SK-N-SH (cell line): Measurements from ENCODE around the gene CTSZ. TPM values are rescaled to one million over a fixed set of nuclear protein-coding genes. Genes with fewer than 3 reads are reported as not detected.

Experiments
- CTCF ChIA-PET: fragments of 300-600, 350-600 bp; formaldehyde crosslinking; extraction: SDS; loops from one replicate; lab custom pipeline; 2021; lab: Yijun Ruan, JAX
- POLR2A ChIA-PET: fragments of 350-600 bp; sonication (Branson Sonifier 250); formaldehyde crosslinking; extraction: SDS; loops from one replicate; lab custom pipeline; 2020; ENCODE audit warnings: antibody characterized with exemption, inconsistent platforms; lab: Yijun Ruan, JAX
- DNase-seq: peaks from one replicate; pipeline ENCODE4 v3.0.0; 2012
- H2AFZ ChIP-seq: fragments of 200-600 bp; sonication (generic); 2 replicates; pipeline ENCODE4 v1.8.1; 2016; ENCODE audit warnings: antibody characterized with exemption, mild to moderate bottlenecking, low read depth
- H3F3A ChIP-seq: fragments of 200-600 bp; sonication (generic); replicated peaks from 2 replicates; pipeline ENCODE3; 2016; ENCODE audit warnings: antibody characterized with exemption, mild to moderate bottlenecking; ENCODE audit not compliant: insufficient read depth
- H3K27ac ChIP-seq, 2 experiments: fragments of 200-500 bp in 1 of 2; fragments of 200-600 bp in 1 of 2; sonication (Bioruptor generic) in 1 of 2; sonication (generic), shearing (Covaris generic) in 1 of 2; 2 replicates each; pipeline versions ENCODE4 v1.5.1 to v1.6.1; 2014 to 2016; ENCODE audit warnings: low read depth in 2 of 2, inconsistent platforms in 1 of 2, low read length in 1 of 2, mild to moderate bottlenecking in 1 of 2, mixed read lengths in 1 of 2
- H3K27me3 ChIP-seq: fragments of 200-600 bp; sonication (generic), shearing (Covaris generic); 2 replicates; pipeline ENCODE4 v1.6.1; 2016; ENCODE audit warnings: mixed run types; ENCODE audit not compliant: insufficient read depth
- H3K36me3 ChIP-seq, 2 experiments: fragments of 200-500 bp in 1 of 2; fragments of 200-600 bp in 1 of 2; sonication (Bioruptor generic) in 1 of 2; sonication (generic) in 1 of 2; replicated peaks in 1 of 2; 2 replicates each; pipeline versions ENCODE3 to v1.5.1; 2014 to 2016; ENCODE audit warnings: low read length in 1 of 2, mild to moderate bottlenecking in 1 of 2; ENCODE audit not compliant: insufficient read depth in 2 of 2, control insufficient read depth in 1 of 2
- H3K4me1 ChIP-seq, 2 experiments: fragments of 200-500 bp in 1 of 2; fragments of 200-600 bp in 1 of 2; sonication (Bioruptor generic) in 1 of 2; sonication (generic), shearing (Covaris generic) in 1 of 2; 2 replicates each; pipeline versions ENCODE4 v1.5.1 to v1.6.1; 2014 to 2016; ENCODE audit warnings: low read depth in 1 of 2, low read length in 1 of 2, mixed run types in 1 of 2; ENCODE audit not compliant: insufficient read depth in 2 of 2, control insufficient read depth in 1 of 2
- H3K4me2 ChIP-seq: fragments of 200-600 bp; sonication (generic), shearing (Covaris generic); 2 replicates; pipeline ENCODE4 v1.6.1; 2017; ENCODE audit warnings: mixed run types
- H3K4me3 ChIP-seq, 2 experiments: fragments of 200-500 bp in 1 of 2; fragments of 200-600 bp in 1 of 2; sonication (Bioruptor generic) in 1 of 2; sonication (generic), shearing (Covaris generic) in 1 of 2; 2 replicates each; pipeline versions ENCODE4 v1.5.1 to v1.8.1; 2014 to 2016; ENCODE audit warnings: low read depth in 2 of 2, inconsistent platforms in 1 of 2, low read length in 1 of 2, mild to moderate bottlenecking in 1 of 2, mixed read lengths in 1 of 2, moderate library complexity in 1 of 2
- H3K79me2 ChIP-seq: fragments of 200-600 bp; sonication (generic); 2 replicates; pipeline ENCODE4 v1.8.1; 2017; ENCODE audit warnings: mild to moderate bottlenecking; ENCODE audit not compliant: insufficient read depth
- H3K9ac ChIP-seq: fragments of 200-600 bp; sonication (generic); 2 replicates; pipeline ENCODE4 v1.6.1; 2017; ENCODE audit warnings: mixed run types
- H3K9me2 ChIP-seq: fragments of 200-600 bp; sonication (generic); 2 replicates; pipeline ENCODE4 v1.6.1; 2017; ENCODE audit warnings: mixed run types
- H3K9me3 ChIP-seq: fragments of 200-600 bp; sonication (generic); 2 replicates; pipeline ENCODE4 v1.6.1; 2017; ENCODE audit warnings: mixed run types, mild to moderate bottlenecking, moderate library complexity
- H4K20me1 ChIP-seq: fragments of 200-600 bp; sonication (generic); 2 replicates; pipeline ENCODE4 v1.6.1; 2017; ENCODE audit warnings: mild to moderate bottlenecking, mixed run types; ENCODE audit not compliant: insufficient read depth
- CTCF ChIP-seq: fragments of 200-600 bp; sonication (generic); IDR thresholded peaks from 2 replicates; pipeline ENCODE4 v1.6.1; 2017; ENCODE audit warnings: antibody characterized with exemption, mild to moderate bottlenecking, moderate library complexity
- ELF1 ChIP-seq: IDR thresholded peaks from 2 replicates; pipeline ENCODE4 v1.4.0; 2012
- EP300 ChIP-seq, 2 experiments: IDR thresholded peaks; 2 replicates each; pipeline versions ENCODE4 v1.4.0 to v1.6.1; 2012; ENCODE audit warnings: borderline replicate concordance in 1 of 2, low read depth in 1 of 2, low read length in 1 of 2
- FOXJ3 ChIP-seq: sonication (generic); formaldehyde crosslinking; IDR thresholded peaks from 2 replicates; pipeline ENCODE4 v1.5.1; 2020; ENCODE audit warnings: mild to moderate bottlenecking, missing genetic modification reagents
- GATA2 ChIP-seq: sonication (generic); formaldehyde crosslinking; IDR thresholded peaks from 2 replicates; pipeline ENCODE4 v1.5.0; 2020; ENCODE audit warnings: mild to moderate bottlenecking, missing genetic modification reagents
- MEF2A ChIP-seq: IDR thresholded peaks from 2 replicates; pipeline ENCODE4 v1.4.0; 2012; ENCODE audit warnings: low read depth, borderline replicate concordance
- NFIC ChIP-seq: IDR thresholded peaks from 2 replicates; pipeline ENCODE4 v1.4.0; 2012; ENCODE audit warnings: borderline replicate concordance
- REST ChIP-seq: IDR thresholded peaks from 2 replicates; pipeline ENCODE4 v1.6.1; 2012; ENCODE audit warnings: mild to moderate bottlenecking, low read depth, low read length, moderate library complexity
- TEAD4 ChIP-seq: IDR thresholded peaks from 2 replicates; pipeline ENCODE4 v1.4.0; 2012; ENCODE audit warnings: mild to moderate bottlenecking, borderline replicate concordance; ENCODE audit not compliant: insufficient read depth
- WGBS: methylation state at CpG from one replicate; pipeline ENCODE4 v1.1.6; 2017; ENCODE audit warnings: low lambda C conversion rate; 5-methylcytosine and 5-hydroxymethylcytosine counted together
- polyA plus RNA-seq, 3 experiments: library from polyadenylated mRNA; depleted of rRNA; stranded (reverse); fragments of >200 nt; gene quantifications; 2 replicates each; pipeline ENCODE4 v1.2.3, GENCODE V29; 2012
- TF ChIP-seq, protein P1 (sequence below): IDR thresholded peaks from 2 replicates; pipeline ENCODE4 v1.4.0; 2012; ENCODE audit warnings: low read depth
- TF ChIP-seq, protein P2 (sequence below): fragments of 150-350 bp; IDR thresholded peaks from 2 replicates; pipeline ENCODE4 v1.6.1; 2017; ENCODE audit warnings: antibody characterized with exemption, low read length, low read depth, borderline replicate concordance

The CTSZ gene
- polyA plus RNA-seq, 1 of the 3 experiments (the other 2 are of a cell fraction) = 0.03 TPM

DNA sequence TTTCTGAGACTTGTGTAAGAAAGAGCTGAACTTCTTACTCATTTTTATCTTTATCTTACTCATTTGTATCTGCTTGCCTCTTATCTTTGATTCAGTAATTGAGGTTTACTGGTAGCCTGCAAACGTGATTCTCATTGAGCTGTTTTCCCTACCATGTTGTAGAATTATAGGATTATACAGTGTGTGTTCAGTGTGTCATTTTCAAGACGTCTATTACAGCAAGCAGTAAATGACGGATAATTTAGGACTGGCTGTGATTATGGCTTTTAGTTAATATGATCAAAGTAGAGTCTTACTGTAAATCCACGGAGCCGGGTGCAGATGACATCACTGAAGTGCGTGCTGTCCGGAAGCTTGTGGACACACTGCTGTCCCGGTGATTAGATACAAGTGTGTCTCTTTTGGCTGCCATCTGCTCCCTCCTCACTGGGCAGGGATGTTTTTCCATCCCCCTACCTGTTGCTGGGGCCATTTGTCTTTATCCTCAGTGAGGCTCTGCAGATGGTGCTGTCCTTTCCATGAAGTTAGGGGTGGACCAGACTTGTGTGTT, 20.0 kb downstream of the CTSZ start (continued):
- TF ChIP-seq GATA2 (CRISPR knock-in tag) (peak; percentile 83), REST (no peak), FOXJ3 (peak; percentile 52; the same call in 1 of the 2 replicates), MEF2A (no peak), TEAD4 (no peak)
- TF ChIP-seq, protein P1, sequence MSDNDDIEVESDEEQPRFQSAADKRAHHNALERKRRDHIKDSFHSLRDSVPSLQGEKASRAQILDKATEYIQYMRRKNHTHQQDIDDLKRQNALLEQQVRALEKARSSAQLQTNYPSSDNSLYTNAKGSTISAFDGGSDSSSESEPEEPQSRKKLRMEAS = no peak

GRCh38 chr20:58986286-58986967, 20.6 kb downstream of the CTSZ start:
- no peaks in the 10 kb centered on the region for H3K27me3 ChIP-seq
- CTCF ChIA-PET = interaction anchor here (1.0 to 1.5 kb wide), 3 partner anchors 33 to 469 kb away, joined by 3 to 5 read pairs (median 3); no protein-coding TSS in a partner anchor
- no peak overlapping the region for H3K4me2 ChIP-seq
- H4K20me1 ChIP-seq = peaks cover 24% of the 10 kb centered on the region
- DNase-seq = no peak
- no peaks in the 10 kb centered on the region for H3K9me2 ChIP-seq
- no peak overlapping the region for H2AFZ ChIP-seq
- WGBS = 73% methylated on average over 9 of the region's 9 CpGs
- H3K36me3 ChIP-seq = peaks cover 40 to 51% of the 10 kb centered on the region in 2 experiments
- H3K27ac ChIP-seq = peak overlapping the region in 1 of 2 experiments; percentile 56; a peak in 2 of 4 replicates
- TF ChIP-seq, protein P2, sequence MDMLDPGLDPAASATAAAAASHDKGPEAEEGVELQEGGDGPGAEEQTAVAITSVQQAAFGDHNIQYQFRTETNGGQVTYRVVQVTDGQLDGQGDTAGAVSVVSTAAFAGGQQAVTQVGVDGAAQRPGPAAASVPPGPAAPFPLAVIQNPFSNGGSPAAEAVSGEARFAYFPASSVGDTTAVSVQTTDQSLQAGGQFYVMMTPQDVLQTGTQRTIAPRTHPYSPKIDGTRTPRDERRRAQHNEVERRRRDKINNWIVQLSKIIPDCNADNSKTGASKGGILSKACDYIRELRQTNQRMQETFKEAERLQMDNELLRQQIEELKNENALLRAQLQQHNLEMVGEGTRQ = no peak
- TF ChIP-seq EP300 (IDR thresholded peaks at IDR 0.05; ENCODE audit: borderline replicate concordance in 1 of 2, low read depth in 1 of 2, low read length in 1 of 2) = no peak
- no peak for TF ChIP-seq CTCF
- TF ChIP-seq ELF1 = no peak
- TF ChIP-seq NFIC = no peak
- TF ChIP-seq, protein P1 = no peak
- no peak for TF ChIP-seq GATA2 (CRISPR knock-in tag)
- TF ChIP-seq, all 33 proteins: peak for 0
- Histone ChIP-seq H3K4me1 (peaks cover 9 to 53% of the 10 kb centered on the region in 2 experiments; a peak in 3 of 4 replicates), H3F3A (no peaks in the 10 kb centered on the region), H3K9ac (no peak overlapping the region), H3K9me3 (no peaks in the 10 kb centered on the region), H3K79me2 (peaks cover 56% of the 10 kb centered on the region), H3K4me3 (no peak overlapping the region)
- POLR2A ChIA-PET = interaction anchor here (1.0 to 1.5 kb wide), 3 partner anchors 46 to 95 kb away, joined by 3 to 11 read pairs (median 4); partner anchors contain the start of gene ATP5F1E
